Progenitor cell of endocrine pancreas (in vitro differentiated cells): ENCODE results near the gene TBC1D19. TPM values are rescaled to one million over a fixed set of nuclear protein-coding genes. Genes with fewer than 3 reads are reported as not detected.

Experiments used
- DNase-seq: peaks from one replicate; pipeline ENCODE4 v3.0.0; 2021; ENCODE audit warnings: low spot score; ENCODE audit not compliant: unreplicated experiment
- H3K27ac Mint-ChIP-seq: 2 replicates; pipeline ENCODE4 v1.8.0; 2021; ENCODE audit warnings: mild to moderate bottlenecking, moderate library complexity, mixed read lengths
- H3K27me3 Mint-ChIP-seq: 2 replicates; pipeline ENCODE4 v1.8.0; 2021; ENCODE audit warnings: mixed read lengths
- H3K36me3 Mint-ChIP-seq: 2 replicates; pipeline ENCODE4 v1.8.0; 2022; ENCODE audit warnings: mixed read lengths; ENCODE audit not compliant: insufficient read depth
- H3K4me1 Mint-ChIP-seq: 2 replicates; pipeline ENCODE4 v1.8.0; 2021; ENCODE audit warnings: low read depth, mixed read lengths
- H3K4me3 Mint-ChIP-seq: 2 replicates; pipeline ENCODE4 v1.8.0; 2021; ENCODE audit warnings: low read depth, mild to moderate bottlenecking, moderate library complexity, mixed read lengths
- H3K9me3 Mint-ChIP-seq: 2 replicates; pipeline ENCODE4 v1.8.0; 2021; ENCODE audit warnings: low read depth, mixed read lengths
- total RNA-seq: library from RNA; stranded (reverse); gene quantifications from 2 replicates; pipeline ENCODE4 v1.2.1, GENCODE V29; 2021
- TF ChIP-seq, protein P1 (sequence below): fragments of 200-600 bp; sonication (generic); IDR thresholded peaks from one replicate; pipeline ENCODE4 v1.5.0; 2021; ENCODE audit warnings: antibody characterized with exemption, mild to moderate bottlenecking; ENCODE audit not compliant: unreplicated experiment

The TBC1D19 gene
- total RNA-seq, 1 donor from 2014 or later: 28.8 TPM

DNA sequence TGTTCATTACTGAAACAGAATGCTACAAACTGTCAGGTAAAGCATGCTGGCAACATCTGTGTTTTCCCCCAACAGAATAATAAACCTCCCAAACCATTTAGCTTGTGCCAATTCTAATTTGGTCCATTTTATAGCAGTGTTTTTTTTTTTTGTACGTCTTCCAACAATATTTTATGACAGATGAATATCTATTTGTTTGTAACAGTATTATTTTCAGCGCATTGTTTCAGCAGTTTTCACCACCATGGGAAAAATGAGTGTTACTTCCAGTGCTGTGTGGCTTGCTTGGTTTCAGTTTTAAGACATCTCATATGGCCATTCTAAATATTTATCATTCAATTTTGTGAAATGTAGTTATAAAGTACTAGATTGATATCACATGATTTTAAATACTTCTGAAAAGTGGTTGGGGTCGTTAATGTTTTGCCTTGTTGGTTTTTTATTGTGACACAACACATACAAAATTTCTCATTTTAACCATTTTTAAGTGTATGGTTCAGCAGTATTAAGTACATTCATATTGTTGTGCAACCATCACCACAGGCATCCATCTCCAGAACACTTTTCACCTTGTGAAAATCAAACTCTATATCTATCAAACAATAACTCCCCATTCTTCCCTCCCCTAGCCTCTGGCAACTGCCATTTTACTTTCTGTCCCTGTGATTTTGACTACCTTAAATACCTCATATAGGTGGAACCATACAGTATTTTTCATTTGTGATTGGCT lies 25.6 kb upstream of the TBC1D19 start:
- TF ChIP-seq, protein P1, sequence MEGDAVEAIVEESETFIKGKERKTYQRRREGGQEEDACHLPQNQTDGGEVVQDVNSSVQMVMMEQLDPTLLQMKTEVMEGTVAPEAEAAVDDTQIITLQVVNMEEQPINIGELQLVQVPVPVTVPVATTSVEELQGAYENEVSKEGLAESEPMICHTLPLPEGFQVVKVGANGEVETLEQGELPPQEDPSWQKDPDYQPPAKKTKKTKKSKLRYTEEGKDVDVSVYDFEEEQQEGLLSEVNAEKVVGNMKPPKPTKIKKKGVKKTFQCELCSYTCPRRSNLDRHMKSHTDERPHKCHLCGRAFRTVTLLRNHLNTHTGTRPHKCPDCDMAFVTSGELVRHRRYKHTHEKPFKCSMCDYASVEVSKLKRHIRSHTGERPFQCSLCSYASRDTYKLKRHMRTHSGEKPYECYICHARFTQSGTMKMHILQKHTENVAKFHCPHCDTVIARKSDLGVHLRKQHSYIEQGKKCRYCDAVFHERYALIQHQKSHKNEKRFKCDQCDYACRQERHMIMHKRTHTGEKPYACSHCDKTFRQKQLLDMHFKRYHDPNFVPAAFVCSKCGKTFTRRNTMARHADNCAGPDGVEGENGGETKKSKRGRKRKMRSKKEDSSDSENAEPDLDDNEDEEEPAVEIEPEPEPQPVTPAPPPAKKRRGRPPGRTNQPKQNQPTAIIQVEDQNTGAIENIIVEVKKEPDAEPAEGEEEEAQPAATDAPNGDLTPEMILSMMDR: no peak
- Mint-ChIP-seq H3K9me3 (peaks cover 34% of the 10 kb centered on the region), H3K27ac (no peak overlapping the region), H3K4me1 (peaks cover 9% of the 10 kb centered on the region), H3K27me3 (no peaks in the 10 kb centered on the region), H3K36me3 (no peaks in the 10 kb centered on the region), H3K4me3 (no peak overlapping the region)
- no peak for DNase-seq

DNA sequence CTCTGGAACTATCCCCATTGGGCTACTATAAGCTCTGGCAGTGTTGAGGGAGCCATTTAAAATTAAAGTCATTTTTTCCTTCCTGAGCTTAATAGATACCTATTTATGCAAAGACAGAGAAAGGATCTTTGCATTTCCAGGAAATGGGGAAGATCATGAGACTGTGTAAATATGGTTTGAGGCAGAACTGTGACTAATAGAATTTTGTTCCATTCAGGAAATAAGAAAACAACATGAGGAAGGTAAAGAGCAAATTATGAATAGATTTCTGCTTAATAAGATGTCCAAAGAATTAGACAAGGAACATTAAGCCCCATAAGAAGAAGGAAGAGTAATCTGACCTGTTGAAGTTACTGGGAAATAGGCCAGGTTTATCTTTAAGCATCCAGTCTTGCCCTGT lies 17.8 kb upstream of the TBC1D19 start:
- Mint-ChIP-seq H3K27me3 (no peaks in the 10 kb centered on the region), H3K36me3 (no peaks in the 10 kb centered on the region), H3K27ac (no peak overlapping the region), H3K4me3 (no peak overlapping the region), H3K9me3 (peaks cover 12% of the 10 kb centered on the region), H3K4me1 (peaks cover 14% of the 10 kb centered on the region)
- no peak for DNase-seq
- TF ChIP-seq, protein P1: no peak

GRCh38 chr4:26568446-26568994 lies 15.4 kb upstream of the TBC1D19 start:
- no peaks in the 10 kb centered on the region for H3K27me3 Mint-ChIP-seq
- no peak overlapping the region for H3K27ac Mint-ChIP-seq
- H3K36me3 Mint-ChIP-seq: no peaks in the 10 kb centered on the region
- TF ChIP-seq, protein P1: no peak
- DNase-seq: no peak
- no peak overlapping the region for H3K4me3 Mint-ChIP-seq
- peaks cover 5% of the 10 kb centered on the region for H3K4me1 Mint-ChIP-seq
- no peaks in the 10 kb centered on the region for H3K9me3 Mint-ChIP-seq

DNA sequence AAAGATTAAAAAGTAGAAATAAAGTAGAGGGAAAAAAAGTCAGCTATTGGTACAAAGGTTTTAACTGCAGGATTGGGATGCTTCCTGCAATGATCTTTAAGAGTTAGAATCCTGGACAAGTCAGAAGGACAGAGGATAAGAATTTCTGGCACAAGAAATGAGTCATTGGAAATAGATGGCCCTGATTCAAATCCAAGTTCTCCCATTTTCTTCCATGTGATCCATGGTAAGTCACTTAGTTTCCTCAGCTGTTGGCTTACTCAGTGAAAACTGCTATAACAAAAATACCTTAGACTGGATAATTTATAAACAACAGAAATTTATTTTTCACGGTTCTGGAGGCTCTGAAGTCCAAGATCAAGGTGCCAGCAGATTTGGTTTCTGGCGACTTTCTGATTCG lies 13.3 kb upstream of the TBC1D19 start:
- TF ChIP-seq, protein P1: no peak
- Mint-ChIP-seq H3K36me3 (no peaks in the 10 kb centered on the region), H3K4me3 (no peak overlapping the region), H3K9me3 (no peaks in the 10 kb centered on the region), H3K27me3 (no peaks in the 10 kb centered on the region), H3K27ac (no peak overlapping the region), H3K4me1 (peaks cover 5% of the 10 kb centered on the region)
- no peak for DNase-seq

DNA sequence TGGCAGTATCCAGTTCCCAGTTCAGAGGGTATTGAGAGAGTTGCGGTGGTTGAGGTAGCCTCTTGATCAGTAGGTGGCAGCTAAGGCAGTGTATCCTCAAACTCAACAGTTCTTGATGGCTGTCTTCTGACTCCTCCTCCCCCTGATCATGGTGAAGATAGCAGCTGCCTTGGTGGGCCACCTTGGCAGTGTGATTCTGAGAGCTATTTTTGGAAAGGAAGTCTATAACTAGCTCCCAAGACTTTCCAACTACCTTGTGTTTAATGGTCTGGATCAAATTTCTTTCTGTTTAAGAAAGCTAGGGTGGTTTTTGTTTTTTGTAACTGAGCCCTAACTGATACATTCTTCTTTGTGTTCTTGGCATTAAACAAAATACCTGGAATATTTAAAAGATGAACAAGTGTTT lies 10.5 kb upstream of the TBC1D19 start:
- Mint-ChIP-seq H3K36me3 (no peaks in the 10 kb centered on the region), H3K27me3 (no peaks in the 10 kb centered on the region), H3K4me1 (peaks cover 11% of the 10 kb centered on the region), H3K4me3 (no peak overlapping the region), H3K27ac (no peak overlapping the region), H3K9me3 (no peaks in the 10 kb centered on the region)
- TF ChIP-seq, protein P1: no peak
- no peak for DNase-seq
